HUDEP-2 (cell line): ENCODE data around the gene FAM133A.

Experiments used
- DNase-seq, 76 experiments: peaks; one replicate each; lab custom pipeline; 2025; ENCODE audit not compliant: unreplicated experiment in 76 of 76; lab: John Stamatoyannopoulos, UW

Gene FAM133A

GRCh38 chrX:93673869-93674271, at the start of gene FAM133A:
Gene FAM133A, plus strand, starts transcription at chrX:93674206. Its CDS starts 35,214 bp downstream, at chrX:93709420.
- no peak for DNase-seq

GRCh38 chrX:93637591-93637990, 36.4 kb upstream of the FAM133A start:
- DNase-seq = no peak

GRCh38 chrX:93649381-93649780, 24.6 kb upstream of the FAM133A start:
- DNase-seq = no peak

- DNase-seq = no peak
Measured at GRCh38 chrX:93660575-93660974, 13.4 kb upstream of the FAM133A start.

- DNase-seq = no peak
Measured at GRCh38 chrX:93673056-93673868, 744 bp upstream of the FAM133A start, which contains the start of gene NAP1L3. Gene NAP1L3, minus strand, starts transcription at chrX:93673578. Its CDS starts 274 bp downstream, at chrX:93673304.

GRCh38 chrX:93695981-93696380, 22.0 kb downstream of the FAM133A start:
- DNase-seq = no peak

GRCh38 chrX:93703701-93704100, 29.7 kb downstream of the FAM133A start:
- no peak for DNase-seq

GRCh38 chrX:93711076-93711475, 37.1 kb downstream of the FAM133A start:
- DNase-seq = no peak

GRCh38 chrX:93741811-93742210, 67.8 kb downstream of the FAM133A start:
- DNase-seq = no peak

- no peak for DNase-seq
Measured at GRCh38 chrX:93760163-93760562, 86.2 kb downstream of the FAM133A start.
